CD14-positive monocyte (primary cell): ENCODE results near the gene KNTC1. TPM values are rescaled to one million over a fixed set of nuclear protein-coding genes. Genes with fewer than 3 reads are reported as not detected.

Experiments used
- DNase-seq, 3 donors: peaks; one replicate each; pipeline ENCODE4 v3.0.0-alpha.2; 2011 to 2022
- H2AFZ ChIP-seq: 2 replicates; pipeline ENCODE4 v1.6.0; 2012; ENCODE audit warnings: mild to moderate bottlenecking, low read depth, low read length, inconsistent platforms; ENCODE audit not compliant: insufficient read depth, poor library complexity, severe bottlenecking
- H3K27ac ChIP-seq, 2 donors: 1 replicate in 1 of 2; 2 replicates in 1 of 2; pipeline ENCODE4 v1.5.1; 2012 to 2013; ENCODE audit warnings: low read length in 2 of 2, control low read depth in 1 of 2, inconsistent platforms in 1 of 2, low read depth in 1 of 2, mild to moderate bottlenecking in 1 of 2
- H3K27me3 ChIP-seq, 2 donors: one replicate each; pipeline versions ENCODE4 v1.6.0 to v1.6.1; 2011 to 2013; ENCODE audit warnings: low read length in 2 of 2; ENCODE audit not compliant: control insufficient read depth in 2 of 2, insufficient read depth in 2 of 2
- H3K36me3 ChIP-seq, 2 donors: replicated peaks in 1 of 2; 1 replicate in 1 of 2; 2 replicates in 1 of 2; pipeline versions ENCODE4 v1.5.1 to v1.6.1; 2012 to 2013; ENCODE audit warnings: low read length in 2 of 2, control low read depth in 1 of 2, inconsistent platforms in 1 of 2, mild to moderate bottlenecking in 1 of 2; ENCODE audit not compliant: insufficient read depth in 2 of 2, control insufficient read depth in 1 of 2
- H3K4me1 ChIP-seq, 2 donors: 1 replicate in 1 of 2; 2 replicates in 1 of 2; pipeline versions ENCODE4 v1.5.1 to v1.6.1; 2012 to 2013; ENCODE audit warnings: low read length in 2 of 2, control low read depth in 1 of 2, inconsistent platforms in 1 of 2, mild to moderate bottlenecking in 1 of 2, moderate library complexity in 1 of 2; ENCODE audit not compliant: insufficient read depth in 2 of 2, control insufficient read depth in 1 of 2
- H3K4me2 ChIP-seq: replicated peaks from 2 replicates; pipeline ENCODE3; 2012; ENCODE audit warnings: low read length, moderate library complexity, mild to moderate bottlenecking; ENCODE audit not compliant: poor library complexity, severe bottlenecking; ENCODE audit errors: extremely low read depth
- H3K4me3 ChIP-seq, 3 experiments: fragments of 200-600 bp in 1 of 3; sonication (generic) in 1 of 3; replicated peaks in 1 of 3; 1 replicate in 2 of 3; 2 replicates in 1 of 3; pipeline ENCODE4 v1.5.1; 2011 to 2013; ENCODE audit warnings: low read length in 3 of 3, mild to moderate bottlenecking in 3 of 3, control low read depth in 2 of 3, low read depth in 2 of 3, inconsistent platforms in 1 of 3, moderate library complexity in 1 of 3
- H3K79me2 ChIP-seq: 2 replicates; pipeline ENCODE4 v1.6.0; 2012; ENCODE audit warnings: mild to moderate bottlenecking, control low read depth, inconsistent platforms, low read length, moderate library complexity; ENCODE audit not compliant: insufficient read depth
- H3K9ac ChIP-seq: 2 replicates; pipeline ENCODE4 v1.6.0; 2017; ENCODE audit warnings: low read length, mild to moderate bottlenecking; ENCODE audit not compliant: insufficient read depth, poor library complexity, severe bottlenecking
- H3K9me3 ChIP-seq, 2 donors: replicated peaks in 1 of 2; 1 replicate in 1 of 2; 2 replicates in 1 of 2; pipeline versions ENCODE4 v1.5.1 to v1.6.1; 2012 to 2013; ENCODE audit warnings: low read length in 2 of 2, control low read depth in 1 of 2; ENCODE audit not compliant: control insufficient read depth in 1 of 2, insufficient read depth in 1 of 2
- H4K20me1 ChIP-seq: 2 replicates; pipeline ENCODE4 v1.6.0; 2012; ENCODE audit warnings: mild to moderate bottlenecking, low read length, control low read depth, moderate library complexity; ENCODE audit not compliant: insufficient read depth
- H3K27ac Mint-ChIP-seq, 7 donors: one replicate each; pipeline ENCODE4 v1.8.0; 2020; ENCODE audit warnings: mild to moderate bottlenecking in 7 of 7, mixed read lengths in 7 of 7, moderate library complexity in 6 of 7, inconsistent platforms in 2 of 7
- H3K27me3 Mint-ChIP-seq, 3 donors: one replicate each; pipeline ENCODE4 v1.8.0; 2021 to 2022; ENCODE audit warnings: low read depth in 3 of 3, mild to moderate bottlenecking in 3 of 3, mixed read lengths in 3 of 3, moderate library complexity in 3 of 3, inconsistent platforms in 1 of 3
- H3K36me3 Mint-ChIP-seq, 2 donors: one replicate each; pipeline ENCODE4 v1.8.0; 2020; ENCODE audit warnings: mixed read lengths in 2 of 2, inconsistent platforms in 1 of 2, mild to moderate bottlenecking in 1 of 2
- H3K4me1 Mint-ChIP-seq: one replicate; pipeline ENCODE4 v1.8.0; 2020; ENCODE audit warnings: mild to moderate bottlenecking, mixed read lengths
- H3K4me3 Mint-ChIP-seq, 2 donors: one replicate each; pipeline ENCODE4 v1.8.0; 2020; ENCODE audit warnings: mild to moderate bottlenecking in 2 of 2, mixed read lengths in 2 of 2, moderate library complexity in 1 of 2
- H3K9me3 Mint-ChIP-seq, 7 donors: one replicate each; pipeline ENCODE4 v1.8.0; 2020 to 2022; ENCODE audit warnings: mixed read lengths in 7 of 7, mild to moderate bottlenecking in 6 of 7, moderate library complexity in 6 of 7, inconsistent platforms in 2 of 7
- WGBS: methylation state at CpG from one replicate; pipeline ENCODE4 v1.1.5; 2013; ENCODE audit warnings: missing lambda C conversion rate; ENCODE audit not compliant: insufficient coverage; 5-methylcytosine and 5-hydroxymethylcytosine counted together
- intact Hi-C, 2 donors: fragments of 100-400 bp; cut with micrococcal nuclease; formaldehyde crosslinking; loops; one replicate each; pipeline versions ENCODE4 v1.15.0 to v1.15.1; 2023
- polyA plus RNA-seq, 3 donors: library from polyadenylated mRNA; depleted of rRNA in 1 of 3; unstranded in 2 of 3; stranded (reverse) in 1 of 3; fragments of 300-500 nt in 2 of 3; fragments of >200 nt in 1 of 3; fragmentation: Illumina TruSeq in 2 of 3; gene quantifications; 1 replicate in 2 of 3; 2 replicates in 1 of 3; pipeline ENCODE4 v1.2.3, GENCODE V29; 2012 to 2021
- TF ChIP-seq, protein P1 (sequence below): fragments of 200-600 bp; IDR thresholded peaks from one replicate; pipeline ENCODE4 v1.8.0; 2022; ENCODE audit warnings: antibody characterized with exemption, mild to moderate bottlenecking

The KNTC1 gene
- polyA plus RNA-seq, 3 donors: 0.65 to 10.3 (median 0.81) TPM

DNA sequence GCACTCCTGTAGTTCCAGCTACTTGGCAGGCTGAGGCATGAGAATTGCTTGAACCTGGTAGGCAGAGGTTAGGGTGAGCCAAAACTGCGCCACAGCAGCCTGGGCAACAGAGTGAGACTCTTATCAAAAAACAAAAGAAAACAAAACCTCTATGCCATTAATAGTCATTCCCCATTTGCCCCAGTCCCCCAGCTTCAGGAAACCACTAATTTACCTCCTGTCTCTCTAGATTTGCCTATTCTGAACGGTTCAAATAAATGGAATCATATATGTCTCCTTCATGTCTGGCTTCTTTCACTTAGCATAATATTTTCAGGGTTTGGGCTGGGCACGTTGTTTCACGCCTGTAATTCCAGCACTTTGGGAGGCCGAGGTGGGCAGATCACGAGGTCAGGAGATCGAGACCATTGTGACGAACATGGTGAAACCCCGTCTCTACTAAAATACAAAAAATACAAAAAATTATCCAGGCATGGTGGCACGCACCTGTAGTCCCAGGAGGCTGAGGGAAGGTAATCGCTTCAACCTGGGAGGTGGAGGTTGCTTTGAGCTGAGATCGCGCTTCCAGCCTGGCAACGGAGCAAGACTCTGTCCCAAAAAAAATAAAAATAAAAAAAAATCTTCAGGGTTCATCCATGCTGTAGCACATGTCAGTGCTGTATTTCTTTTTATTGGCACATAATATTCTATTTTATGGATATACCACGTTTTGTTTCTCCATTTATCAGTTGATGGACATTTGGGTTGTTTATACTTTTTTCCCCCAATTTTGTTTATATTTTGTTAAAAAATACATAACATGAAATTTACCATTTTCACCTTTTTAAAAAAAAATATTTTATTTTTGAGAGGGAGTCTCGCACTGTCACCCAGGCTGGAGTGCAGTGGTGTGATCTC lies 31.9 kb downstream of the KNTC1 start:
- Histone ChIP-seq H3K79me2 (no peaks in the 10 kb centered on the region), H3K9me3 (no peaks in the 10 kb centered on the region), H3K4me2 (no peak overlapping the region), H3K27ac (no peak overlapping the region), H3K9ac (no peak overlapping the region), H4K20me1 (no peaks in the 10 kb centered on the region), H2AFZ (no peak overlapping the region), H3K4me3 (no peak overlapping the region), H3K27me3 (no peaks in the 10 kb centered on the region), H3K4me1 (no peaks in the 10 kb centered on the region), H3K36me3 (peaks cover 25 to 64% of the 10 kb centered on the region in 2 donors)
- Mint-ChIP-seq H3K4me1 (peaks cover 3% of the 10 kb centered on the region), H3K4me3 (no peak overlapping the region), H3K9me3 (no peaks in the 10 kb centered on the region), H3K27me3 (peaks cover 0 to 1% (median 0%) of the 10 kb centered on the region in 3 donors), H3K36me3 (peaks cover 39 to 69% of the 10 kb centered on the region in 2 donors), H3K27ac (peak overlapping the region in 2 of 7 donors; percentile 15 to 21)
- no CpG with 5 or more reads among the region's 16 CpGs for WGBS
- no peak for DNase-seq
- intact Hi-C loops: no loop called here
- TF ChIP-seq, protein P1, sequence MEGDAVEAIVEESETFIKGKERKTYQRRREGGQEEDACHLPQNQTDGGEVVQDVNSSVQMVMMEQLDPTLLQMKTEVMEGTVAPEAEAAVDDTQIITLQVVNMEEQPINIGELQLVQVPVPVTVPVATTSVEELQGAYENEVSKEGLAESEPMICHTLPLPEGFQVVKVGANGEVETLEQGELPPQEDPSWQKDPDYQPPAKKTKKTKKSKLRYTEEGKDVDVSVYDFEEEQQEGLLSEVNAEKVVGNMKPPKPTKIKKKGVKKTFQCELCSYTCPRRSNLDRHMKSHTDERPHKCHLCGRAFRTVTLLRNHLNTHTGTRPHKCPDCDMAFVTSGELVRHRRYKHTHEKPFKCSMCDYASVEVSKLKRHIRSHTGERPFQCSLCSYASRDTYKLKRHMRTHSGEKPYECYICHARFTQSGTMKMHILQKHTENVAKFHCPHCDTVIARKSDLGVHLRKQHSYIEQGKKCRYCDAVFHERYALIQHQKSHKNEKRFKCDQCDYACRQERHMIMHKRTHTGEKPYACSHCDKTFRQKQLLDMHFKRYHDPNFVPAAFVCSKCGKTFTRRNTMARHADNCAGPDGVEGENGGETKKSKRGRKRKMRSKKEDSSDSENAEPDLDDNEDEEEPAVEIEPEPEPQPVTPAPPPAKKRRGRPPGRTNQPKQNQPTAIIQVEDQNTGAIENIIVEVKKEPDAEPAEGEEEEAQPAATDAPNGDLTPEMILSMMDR: no peak

DNA sequence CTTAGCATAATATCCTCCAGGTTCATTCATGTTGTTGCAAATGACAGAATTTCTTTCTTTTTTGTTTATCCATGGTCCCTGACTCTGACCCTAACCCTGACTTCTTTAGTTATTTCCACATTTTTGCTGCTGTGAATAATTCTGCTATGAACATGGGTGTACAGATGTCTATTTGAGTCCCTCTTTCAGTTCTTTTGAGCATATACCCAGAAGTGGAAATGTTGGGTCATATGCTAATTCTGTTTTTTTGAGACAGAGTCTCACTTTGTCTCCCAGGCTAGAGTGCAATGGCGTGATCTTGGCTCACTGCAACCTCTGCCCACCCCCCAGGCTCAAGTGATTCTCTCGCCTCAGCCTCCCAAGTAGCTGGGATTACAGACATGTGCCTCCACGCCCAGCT lies 33.1 kb downstream of the KNTC1 start:
- H3K9ac ChIP-seq: no peak overlapping the region
- no CpG with 5 or more reads among the region's 3 CpGs for WGBS
- H3K4me2 ChIP-seq: no peak overlapping the region
- TF ChIP-seq, protein P1: no peak
- Mint-ChIP-seq H3K4me1 (peaks cover 3% of the 10 kb centered on the region), H3K27me3 (no peaks in the 10 kb centered on the region), H3K36me3 (peaks cover 32 to 68% of the 10 kb centered on the region in 2 donors), H3K4me3 (no peak overlapping the region), H3K27ac (peak overlapping the region in 3 of 7 donors; percentile 21 to 41 (median 25)), H3K9me3 (no peaks in the 10 kb centered on the region)
- intact Hi-C loops: no loop called here
- no peak for DNase-seq
- H3K36me3 ChIP-seq: peaks cover 21 to 64% of the 10 kb centered on the region in 2 donors
- peak overlapping the region in 1 of 2 donors; percentile 26 for H3K27ac ChIP-seq
- H2AFZ ChIP-seq: no peak overlapping the region
- H3K4me3 ChIP-seq: no peak overlapping the region
- no peaks in the 10 kb centered on the region for H3K4me1 ChIP-seq
- no peaks in the 10 kb centered on the region for H3K27me3 ChIP-seq
- no peaks in the 10 kb centered on the region for H3K9me3 ChIP-seq
- no peaks in the 10 kb centered on the region for H3K79me2 ChIP-seq
- H4K20me1 ChIP-seq: no peaks in the 10 kb centered on the region
